ENCODE data around the gene LRRN2. TPM values are rescaled to one million over a fixed set of nuclear protein-coding genes. Genes with fewer than 3 reads are reported as not detected.

Gene LRRN2
- total RNA-seq, 4 donors from 2014 or later = 1.8 to 6.4 (median 4.1) TPM

- TF ChIP-seq, protein P1, sequence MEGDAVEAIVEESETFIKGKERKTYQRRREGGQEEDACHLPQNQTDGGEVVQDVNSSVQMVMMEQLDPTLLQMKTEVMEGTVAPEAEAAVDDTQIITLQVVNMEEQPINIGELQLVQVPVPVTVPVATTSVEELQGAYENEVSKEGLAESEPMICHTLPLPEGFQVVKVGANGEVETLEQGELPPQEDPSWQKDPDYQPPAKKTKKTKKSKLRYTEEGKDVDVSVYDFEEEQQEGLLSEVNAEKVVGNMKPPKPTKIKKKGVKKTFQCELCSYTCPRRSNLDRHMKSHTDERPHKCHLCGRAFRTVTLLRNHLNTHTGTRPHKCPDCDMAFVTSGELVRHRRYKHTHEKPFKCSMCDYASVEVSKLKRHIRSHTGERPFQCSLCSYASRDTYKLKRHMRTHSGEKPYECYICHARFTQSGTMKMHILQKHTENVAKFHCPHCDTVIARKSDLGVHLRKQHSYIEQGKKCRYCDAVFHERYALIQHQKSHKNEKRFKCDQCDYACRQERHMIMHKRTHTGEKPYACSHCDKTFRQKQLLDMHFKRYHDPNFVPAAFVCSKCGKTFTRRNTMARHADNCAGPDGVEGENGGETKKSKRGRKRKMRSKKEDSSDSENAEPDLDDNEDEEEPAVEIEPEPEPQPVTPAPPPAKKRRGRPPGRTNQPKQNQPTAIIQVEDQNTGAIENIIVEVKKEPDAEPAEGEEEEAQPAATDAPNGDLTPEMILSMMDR (IDR thresholded peaks at IDR 0.05) = no peak
- DNase-seq (ENCODE audit: low spot score) (no peak), ATAC-seq (ENCODE audit: low FRiP score) (no peak)
Measured at GRCh38 chr1:204672482-204673121, 12.9 kb downstream of the LRRN2 start.

GRCh38 chr1:204672069-204672468, 13.5 kb downstream of the LRRN2 start:
- TF ChIP-seq, protein P1 (IDR thresholded peaks at IDR 0.05) = no peak
- ATAC-seq (ENCODE audit: low FRiP score) = no peak
- no peak for DNase-seq (ENCODE audit: low spot score)

DNA sequence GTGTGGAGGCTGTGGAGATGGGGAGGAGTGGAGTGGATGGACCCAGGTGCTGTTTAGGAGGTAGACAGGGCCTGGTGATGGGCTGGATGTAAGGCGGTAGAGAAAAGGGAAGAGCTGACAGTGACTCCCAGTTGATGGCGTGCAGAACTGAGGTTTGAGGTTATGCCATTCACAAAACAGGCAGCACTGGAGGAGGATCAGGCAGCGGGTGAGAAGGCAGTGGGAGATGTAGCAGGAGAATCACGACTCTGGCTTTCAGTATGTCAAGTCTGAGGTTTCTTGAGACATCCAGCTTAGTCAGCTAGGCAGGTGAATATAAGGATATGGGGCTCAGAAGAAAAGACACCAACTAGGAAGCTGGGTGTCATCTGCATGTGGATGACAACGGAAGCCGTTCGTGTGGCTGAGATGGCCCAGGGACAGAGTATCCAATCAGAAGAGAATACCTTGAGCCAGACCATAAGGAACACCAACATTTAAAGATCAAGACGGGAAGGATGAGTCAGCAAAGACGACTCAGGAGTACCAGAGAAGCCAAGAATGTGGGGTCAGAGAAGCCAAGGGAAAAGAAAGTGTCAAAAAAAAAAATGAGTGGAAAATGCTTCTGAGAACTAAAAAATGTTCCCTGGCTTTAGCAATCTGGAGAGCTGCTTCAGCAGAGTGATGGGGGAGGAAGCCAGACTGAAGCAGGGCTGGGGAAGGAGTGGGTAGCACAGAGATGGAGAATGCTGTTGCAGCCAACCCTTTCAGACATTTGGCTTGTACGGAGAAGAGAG, 15.2 kb downstream of the LRRN2 start:
- DNase-seq (ENCODE audit: low spot score) (no peak), ATAC-seq (ENCODE audit: low FRiP score) (peak; percentile 85)
- TF ChIP-seq, protein P1 (IDR thresholded peaks at IDR 0.05) = no peak

DNA sequence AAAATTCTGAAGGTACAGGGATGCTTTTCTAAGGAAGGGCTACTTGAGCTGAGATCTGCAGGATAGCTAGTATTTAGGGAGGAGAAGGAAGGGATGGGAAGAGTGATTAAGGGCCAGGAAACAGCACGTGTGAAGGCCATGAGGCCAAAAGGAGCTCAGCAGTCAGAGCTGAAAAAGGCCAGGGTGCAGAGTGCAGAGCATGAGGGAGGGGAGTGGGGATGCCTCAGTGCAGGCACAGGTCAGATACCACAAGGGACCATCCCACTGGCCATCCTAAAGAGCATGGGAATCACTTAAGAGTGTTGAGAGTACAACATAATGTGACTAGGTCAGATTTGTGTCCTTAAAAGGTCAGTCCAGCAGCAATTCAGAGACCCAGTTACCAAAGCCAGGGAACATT, 16.0 kb downstream of the LRRN2 start:
- ATAC-seq (ENCODE audit: low FRiP score) (no peak), DNase-seq (ENCODE audit: low spot score) (no peak)
- TF ChIP-seq, protein P1 (IDR thresholded peaks at IDR 0.05) = no peak

GRCh38 chr1:204664384-204664651, 21.2 kb downstream of the LRRN2 start:
- DNase-seq (ENCODE audit: low spot score) (no peak), ATAC-seq (ENCODE audit: low FRiP score) (no peak)
- TF ChIP-seq, protein P1 (IDR thresholded peaks at IDR 0.05) = no peak

- DNase-seq (ENCODE audit: low spot score) = no peak
- no peak for ATAC-seq (ENCODE audit: low FRiP score)
- TF ChIP-seq, protein P1 (IDR thresholded peaks at IDR 0.05) = no peak
Measured at GRCh38 chr1:204663644-204664383, 21.7 kb downstream of the LRRN2 start.
